HG02973 (cell line): ENCODE data around the gene CCRL2.

Source experiments
- ATAC-seq: cut with Tn5 transposase; IDR thresholded peaks from one replicate; pipeline ENCODE4 v1.9.1; 2021; ENCODE audit warnings: moderate library complexity; ENCODE audit not compliant: unreplicated experiment

CCRL2 gene

DNA sequence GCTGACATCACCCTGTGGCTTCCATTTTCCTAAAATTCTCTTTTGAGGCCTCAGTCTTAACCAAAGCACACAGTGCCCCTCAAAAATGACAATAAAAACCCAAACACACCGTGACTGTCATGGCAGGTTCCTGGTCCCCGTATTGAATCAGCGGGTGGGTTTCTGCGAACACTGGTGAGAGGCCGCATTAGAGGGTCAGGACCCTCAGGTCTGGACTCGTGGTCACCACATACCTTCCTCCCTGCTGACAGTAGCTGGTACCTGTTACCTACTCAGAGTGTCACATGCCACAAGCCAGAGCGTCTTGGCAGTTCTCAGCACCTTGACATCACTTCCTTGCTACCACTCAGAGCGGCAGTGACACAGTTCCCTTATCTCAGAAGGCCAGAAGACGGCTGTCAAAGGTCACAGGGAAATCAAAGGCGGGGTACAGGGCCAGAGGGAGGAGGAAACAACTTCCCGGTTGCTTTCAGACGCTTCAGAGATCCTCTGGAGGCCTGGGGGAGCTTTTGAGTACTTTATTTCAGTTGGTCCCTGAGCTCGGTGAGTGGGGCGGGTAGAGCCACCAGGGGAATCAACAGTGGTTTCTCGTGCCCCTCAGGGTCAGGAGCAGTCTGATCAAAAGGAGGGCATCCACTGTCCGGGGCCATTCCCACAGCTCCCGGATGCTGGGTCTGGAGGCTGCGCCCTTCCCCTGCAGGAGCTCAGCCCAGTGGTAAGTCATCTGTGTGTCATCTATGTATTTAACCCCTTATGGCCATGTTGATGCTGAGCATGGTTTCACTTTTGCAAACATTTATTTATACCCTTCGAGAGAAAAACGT, at the start of gene CCRL2, which contains the start of gene CCR5AS:
TSS of gene CCRL2 (plus strand) at position 472 of the 824 bp plus-strand sequence. CDS start 821 bp downstream, outside the sequence.
TSS of gene CCR5AS (minus strand) at position 279 of the 824 bp plus-strand sequence.
- ATAC-seq, result no peak

- no peak for ATAC-seq
These were observed 48.6 kb upstream of the CCRL2 start for GRCh38 chr3:46358466-46358865.

- ATAC-seq, result peak; percentile 62
These were observed 47.1 kb upstream of the CCRL2 start for GRCh38 chr3:46359733-46360493.

DNA sequence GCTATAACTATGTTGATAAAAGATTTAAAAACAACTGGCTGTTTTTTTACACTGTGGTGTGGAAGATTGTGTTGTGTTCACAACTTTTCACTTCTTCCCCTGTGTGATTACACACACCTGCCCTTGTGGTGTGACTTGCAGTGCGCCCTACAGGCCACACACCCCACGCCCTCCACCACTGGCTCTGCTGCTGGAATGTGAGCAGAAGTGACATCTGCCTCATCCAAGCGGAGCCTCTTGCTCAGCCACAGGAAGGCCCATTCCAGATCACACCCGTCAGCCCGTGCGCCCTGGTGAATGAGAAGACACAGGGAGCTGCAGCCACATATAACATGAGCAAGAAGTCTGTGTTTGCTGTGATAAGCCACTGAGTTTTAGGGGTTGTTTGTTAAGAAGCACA, 46.2 kb upstream of the CCRL2 start:
- ATAC-seq, result no peak

- no peak for ATAC-seq
These were observed 45.4 kb upstream of the CCRL2 start for GRCh38 chr3:46361408-46362283.

DNA sequence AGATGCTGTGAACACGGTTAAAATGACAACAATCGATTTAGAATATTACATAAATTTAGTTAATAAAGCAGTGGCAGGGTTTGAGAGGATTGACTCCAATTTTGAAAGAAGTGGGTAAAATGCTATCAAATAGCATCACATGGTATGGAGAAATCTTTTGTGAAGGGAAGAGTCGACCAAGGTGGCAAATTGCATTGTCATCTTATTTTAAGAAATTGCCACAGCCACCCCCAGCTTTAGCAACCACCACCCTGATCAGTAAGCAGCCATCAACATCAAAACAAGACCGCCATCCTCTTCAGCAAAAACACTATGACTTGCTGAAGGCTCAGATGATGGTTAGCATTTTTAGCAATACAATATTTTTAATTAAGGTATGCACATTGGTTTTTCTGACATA, 42.0 kb upstream of the CCRL2 start:
- ATAC-seq, result no peak

DNA sequence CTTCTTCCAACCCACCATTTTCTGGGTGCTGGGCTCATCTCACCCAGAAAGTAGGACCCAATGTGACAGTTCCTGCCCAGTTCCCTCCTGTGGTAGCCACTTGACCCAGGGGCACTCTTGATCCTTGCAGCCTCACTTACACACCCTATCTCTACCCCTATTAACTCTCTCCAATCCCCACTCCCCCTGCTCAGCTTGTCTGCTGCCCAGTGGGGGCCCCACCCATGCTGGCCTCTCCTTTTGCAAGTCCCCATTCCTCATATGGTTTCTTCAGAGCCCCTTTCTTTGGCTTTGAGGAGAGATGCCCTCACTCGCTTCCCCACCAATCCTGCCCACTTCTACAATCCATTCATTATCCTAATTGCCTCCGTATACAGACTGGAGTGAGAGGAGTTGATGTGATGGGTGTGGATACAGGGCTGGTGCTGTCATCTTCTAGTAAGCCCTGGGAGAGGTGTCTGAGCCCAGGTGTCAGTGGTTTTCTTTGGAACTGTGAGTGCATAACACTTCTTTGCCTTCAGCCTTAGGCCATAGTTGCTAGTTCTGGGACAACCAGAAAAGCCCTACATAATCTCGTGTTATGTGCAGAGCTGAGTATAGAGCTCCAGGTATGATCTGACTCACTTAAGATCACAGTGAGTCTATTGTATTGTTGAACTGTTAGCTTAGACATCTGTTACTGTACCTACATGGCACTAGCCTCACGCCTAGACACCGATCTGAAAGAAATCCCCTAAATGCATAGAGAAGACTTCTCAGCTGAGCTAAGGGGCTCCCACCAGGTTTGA, 41.1 kb upstream of the CCRL2 start:
- no peak for ATAC-seq

- ATAC-seq, result no peak
These were observed 39.2 kb upstream of the CCRL2 start for GRCh38 chr3:46367811-46368210.

DNA sequence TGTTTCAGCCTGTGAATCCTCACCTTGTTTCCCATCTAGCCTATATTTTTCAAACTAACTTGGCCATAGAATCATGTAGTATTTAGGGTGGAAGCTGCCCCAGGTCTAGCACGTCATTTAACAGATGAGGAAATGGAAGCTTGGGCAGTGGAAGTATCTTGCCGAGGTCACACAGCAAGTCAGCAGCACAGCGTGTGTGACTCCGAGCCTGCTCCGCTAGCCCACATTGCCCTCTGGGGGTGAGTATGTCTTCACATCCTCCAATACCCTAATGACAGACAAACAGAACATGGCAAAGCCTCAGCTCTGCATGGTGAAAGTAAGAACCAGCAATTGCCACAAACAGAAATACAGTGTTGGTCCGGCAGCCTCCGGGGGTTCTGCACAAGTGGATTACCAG, 38.5 kb upstream of the CCRL2 start:
- ATAC-seq, result no peak

- no peak for ATAC-seq
These were observed 37.9 kb upstream of the CCRL2 start for GRCh38 chr3:46369151-46369550.

- ATAC-seq, result peak; percentile 79
These were observed 37.4 kb upstream of the CCRL2 start for GRCh38 chr3:46369675-46370132.

DNA sequence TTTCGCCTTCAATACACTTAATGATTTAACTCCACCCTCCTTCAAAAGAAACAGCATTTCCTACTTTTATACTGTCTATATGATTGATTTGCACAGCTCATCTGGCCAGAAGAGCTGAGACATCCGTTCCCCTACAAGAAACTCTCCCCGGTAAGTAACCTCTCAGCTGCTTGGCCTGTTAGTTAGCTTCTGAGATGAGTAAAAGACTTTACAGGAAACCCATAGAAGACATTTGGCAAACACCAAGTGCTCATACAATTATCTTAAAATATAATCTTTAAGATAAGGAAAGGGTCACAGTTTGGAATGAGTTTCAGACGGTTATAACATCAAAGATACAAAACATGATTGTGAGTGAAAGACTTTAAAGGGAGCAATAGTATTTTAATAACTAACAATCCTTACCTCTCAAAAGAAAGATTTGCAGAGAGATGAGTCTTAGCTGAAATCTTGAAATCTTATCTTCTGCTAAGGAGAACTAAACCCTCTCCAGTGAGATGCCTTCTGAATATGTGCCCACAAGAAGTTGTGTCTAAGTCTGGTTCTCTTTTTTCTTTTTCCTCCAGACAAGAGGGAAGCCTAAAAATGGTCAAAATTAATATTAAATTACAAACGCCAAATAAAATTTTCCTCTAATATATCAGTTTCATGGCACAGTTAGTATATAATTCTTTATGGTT, 36.1 kb upstream of the CCRL2 start, which contains the start of gene CCR5:
TSS of gene CCR5 (plus strand) at position 108 of the 680 bp plus-strand sequence. CDS start 1,957 bp downstream, outside the sequence.
- no peak for ATAC-seq

- ATAC-seq, result no peak
These were observed 35.3 kb upstream of the CCRL2 start for GRCh38 chr3:46371519-46372340.

GRCh38 chr3:46372492-46373359, 34.3 kb upstream of the CCRL2 start:
- ATAC-seq, result no peak

GRCh38 chr3:46374755-46375154, 32.3 kb upstream of the CCRL2 start:
- no peak for ATAC-seq

DNA sequence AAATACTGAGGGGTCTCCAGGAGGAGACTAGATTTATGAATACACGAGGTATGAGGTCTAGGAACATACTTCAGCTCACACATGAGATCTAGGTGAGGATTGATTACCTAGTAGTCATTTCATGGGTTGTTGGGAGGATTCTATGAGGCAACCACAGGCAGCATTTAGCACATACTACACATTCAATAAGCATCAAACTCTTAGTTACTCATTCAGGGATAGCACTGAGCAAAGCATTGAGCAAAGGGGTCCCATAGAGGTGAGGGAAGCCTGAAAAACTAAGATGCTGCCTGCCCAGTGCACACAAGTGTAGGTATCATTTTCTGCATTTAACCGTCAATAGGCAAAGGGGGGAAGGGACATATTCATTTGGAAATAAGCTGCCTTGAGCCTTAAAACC, 31.8 kb upstream of the CCRL2 start:
- ATAC-seq, result no peak

GRCh38 chr3:46375814-46376213, 31.2 kb upstream of the CCRL2 start:
- ATAC-seq, result no peak
